Measurements from ENCODE around the gene EML6. TPM values are rescaled to one million over a fixed set of nuclear protein-coding genes. Genes with fewer than 3 reads are reported as not detected.

Gene EML6
- total RNA-seq, 1 experiment from 2014 or later, result 1.5 TPM

DNA sequence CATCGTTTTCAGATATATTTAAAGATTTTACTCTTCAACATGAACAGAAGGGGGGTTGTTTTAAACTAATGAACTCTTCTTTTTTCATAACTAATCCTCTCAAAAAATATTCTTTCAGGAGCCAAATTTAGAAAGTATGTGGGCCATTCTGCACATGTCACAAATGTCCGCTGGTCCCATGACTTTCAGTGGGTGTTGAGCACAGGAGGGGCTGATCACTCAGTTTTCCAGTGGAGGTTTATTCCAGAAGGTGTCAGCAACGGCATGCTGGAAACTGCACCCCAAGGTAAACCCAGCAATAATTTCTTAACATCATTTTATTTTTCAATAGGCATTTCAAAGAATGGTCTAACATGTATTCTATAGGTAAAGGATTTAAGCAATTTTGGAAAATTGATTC, 136.0 kb downstream of the EML6 start:
- no CpG with 5 or more reads among the region's 3 CpGs for WGBS (ENCODE audit: extremely low coverage, insufficient read length, low lambda C conversion rate)
- no peaks in the 10 kb centered on the region for H3K79me1 ChIP-seq (ENCODE audit: insufficient read depth, low read depth, low read length, poor library complexity, severe bottlenecking)
- H4K5ac ChIP-seq (ENCODE audit: insufficient read length, low read depth, low read length), result no peak overlapping the region
- no peak overlapping the region for H2BK20ac ChIP-seq (ENCODE audit: low read depth, low read length, poor library complexity, severe bottlenecking)
- H3K4ac ChIP-seq (ENCODE audit: low read depth, low read length), result no peak overlapping the region
- Mint-ChIP-seq H3K27ac (no peak overlapping the region), H3K9me3 (no peaks in the 10 kb centered on the region), H3K27me3 (ENCODE audit: low read depth) (peaks cover 2% of the 10 kb centered on the region; the same call in 1 of the 2 replicates), H3K4me3 (no peak overlapping the region), H3K4me1 (peaks cover 2 to 5% of the 10 kb centered on the region in 2 experiments; a peak in 3 of 4 replicates), H3K36me3 (ENCODE audit: insufficient read depth in 1 of 3, low read depth in 3 of 3) (no peaks in the 10 kb centered on the region)
- H3K9me3 ChIP-seq (ENCODE audit: control insufficient read depth, low read depth, low read length), result no peaks in the 10 kb centered on the region
- no peak overlapping the region for H2AK5ac ChIP-seq (ENCODE audit: insufficient read length, low read length)
- no peak overlapping the region for H3K14ac ChIP-seq (ENCODE audit: insufficient read depth, low read length)
- no peak overlapping the region for H2BK12ac ChIP-seq (ENCODE audit: insufficient read length, low read depth, low read length)
- no peak overlapping the region for H3K9ac ChIP-seq (ENCODE audit: extremely low read depth, insufficient read length, low read length)
- no peak overlapping the region for H2BK15ac ChIP-seq (ENCODE audit: low read depth, low read length)
- H3K4me2 ChIP-seq (ENCODE audit: insufficient read depth, insufficient read length, low read length), result no peak overlapping the region
- no peak for DNase-seq
- TF ChIP-seq, protein P1, sequence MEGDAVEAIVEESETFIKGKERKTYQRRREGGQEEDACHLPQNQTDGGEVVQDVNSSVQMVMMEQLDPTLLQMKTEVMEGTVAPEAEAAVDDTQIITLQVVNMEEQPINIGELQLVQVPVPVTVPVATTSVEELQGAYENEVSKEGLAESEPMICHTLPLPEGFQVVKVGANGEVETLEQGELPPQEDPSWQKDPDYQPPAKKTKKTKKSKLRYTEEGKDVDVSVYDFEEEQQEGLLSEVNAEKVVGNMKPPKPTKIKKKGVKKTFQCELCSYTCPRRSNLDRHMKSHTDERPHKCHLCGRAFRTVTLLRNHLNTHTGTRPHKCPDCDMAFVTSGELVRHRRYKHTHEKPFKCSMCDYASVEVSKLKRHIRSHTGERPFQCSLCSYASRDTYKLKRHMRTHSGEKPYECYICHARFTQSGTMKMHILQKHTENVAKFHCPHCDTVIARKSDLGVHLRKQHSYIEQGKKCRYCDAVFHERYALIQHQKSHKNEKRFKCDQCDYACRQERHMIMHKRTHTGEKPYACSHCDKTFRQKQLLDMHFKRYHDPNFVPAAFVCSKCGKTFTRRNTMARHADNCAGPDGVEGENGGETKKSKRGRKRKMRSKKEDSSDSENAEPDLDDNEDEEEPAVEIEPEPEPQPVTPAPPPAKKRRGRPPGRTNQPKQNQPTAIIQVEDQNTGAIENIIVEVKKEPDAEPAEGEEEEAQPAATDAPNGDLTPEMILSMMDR (conservative IDR thresholded peaks at IDR 0.05), result no peak
- H3T11ph ChIP-seq (ENCODE audit: low read length), result no peak overlapping the region
- H4K91ac ChIP-seq (ENCODE audit: insufficient read length, low read depth, low read length), result no peak overlapping the region
- H2AFZ ChIP-seq (ENCODE audit: low read length), result no peak overlapping the region
- no peak overlapping the region for H2BK5ac ChIP-seq (ENCODE audit: insufficient read length, low read length)
- H2BK120ac ChIP-seq (ENCODE audit: low read depth, low read length, poor library complexity, severe bottlenecking), result no peak overlapping the region
- H3K79me2 ChIP-seq (ENCODE audit: insufficient read depth, low read length), result no peaks in the 10 kb centered on the region
- H4K8ac ChIP-seq (replicated peaks; ENCODE audit: insufficient read length, low read depth, low read length), result no peak overlapping the region
- H3K56ac ChIP-seq (ENCODE audit: insufficient read length, low read depth, low read length), result no peak overlapping the region
- no peaks in the 10 kb centered on the region for H4K20me1 ChIP-seq (ENCODE audit: control insufficient read depth, insufficient read depth, insufficient read length)
- no peaks in the 10 kb centered on the region; the same call in 1 of the 2 replicates for H3K4me1 ChIP-seq (ENCODE audit: insufficient read depth, low read length)
- H3K27ac ChIP-seq (ENCODE audit: insufficient read length, low read depth, low read length), result no peak overlapping the region
- no peak overlapping the region for H3K23ac ChIP-seq (ENCODE audit: insufficient read length, low read depth, low read length)
- no peaks in the 10 kb centered on the region for H3K23me2 ChIP-seq (ENCODE audit: insufficient read length, low read depth, low read length, poor library complexity, severe bottlenecking)
- no peak overlapping the region for H3K18ac ChIP-seq (ENCODE audit: insufficient read length, low read depth, low read length)
- H3K27me3 ChIP-seq (ENCODE audit: insufficient read depth, low read length), result no peaks in the 10 kb centered on the region
